ENCODE results near the gene SLC10A3. TPM values are rescaled to one million over a fixed set of nuclear protein-coding genes. Genes with fewer than 3 reads are reported as not detected.

The SLC10A3 gene
- total and polyA plus RNA-seq, 2 donors (not counting 1 experiment from before 2014, with no cell fraction given), result 17.9 to 36.9 TPM

- Mint-ChIP-seq H3K27ac (peak overlapping the region; percentile 73), H3K4me1 (peaks cover 14% of the 10 kb centered on the region), H3K9me3 (ENCODE audit: insufficient read depth) (no peaks in the 10 kb centered on the region), H3K27me3 (no peaks in the 10 kb centered on the region), H3K4me3 (peak overlapping the region; percentile 85)
- no peaks in the 10 kb centered on the region for H3K27me3 ChIP-seq (replicated peaks in 1 of 4; ENCODE audit: control extremely low read depth in 1 of 4, control insufficient read depth in 3 of 4, insufficient read depth in 4 of 4, low read length in 3 of 4)
- H3K4me3 ChIP-seq (ENCODE audit: control extremely low read depth in 1 of 5, extremely low read depth in 1 of 5, insufficient read depth in 1 of 5, low read depth in 2 of 5, low read length in 4 of 5), result peak overlapping the region in 4 of 5 experiments; percentile 51 to 69 (median 63)
- H2AFZ ChIP-seq (ENCODE audit: insufficient read depth, low read depth, low read length, poor library complexity, severe bottlenecking), result peak overlapping the region; percentile 38
- intact Hi-C loops (cut with micrococcal nuclease), result loop anchor here (5.0 kb wide), 3 partner anchors 33 to 58 kb away; partner anchors contain the start of genes FAM3A, SLC10A3 and TAFAZZIN
- H3K4me1 ChIP-seq (ENCODE audit: control insufficient read depth in 2 of 2, insufficient read depth in 2 of 2, low read length in 2 of 2), result peaks cover 6 to 18% of the 10 kb centered on the region in 2 donors
- peak overlapping the region; percentile 64 for H3K9ac ChIP-seq (ENCODE audit: low read length)
- CTCF ChIA-PET, result interaction anchor here (1.0 to 2.5 kb wide), 4 partner anchors 8 to 68 kb away, joined by 3 to 8 read pairs (median 3); partner anchors contain the start of gene SLC10A3
- ATAC-seq (ENCODE audit: low read depth) (peak; percentile 20), DNase-seq (peak; percentile 23)
- POLR2A ChIA-PET, result interaction anchor here (0.6 to 2.2 kb wide), 9 partner anchors 16 to 1518 kb away, joined by 3 to 7 read pairs (median 4); partner anchors contain the start of genes LAGE3, RPL10, TAFAZZIN and UBL4A
- no peaks in the 10 kb centered on the region for H4K20me1 ChIP-seq (ENCODE audit: control insufficient read depth, insufficient read depth, low read length, poor library complexity, severe bottlenecking)
- no peak overlapping the region for H3K27ac ChIP-seq (ENCODE audit: low read length in 2 of 2)
- peaks cover 0 to 5% of the 10 kb centered on the region in 2 experiments for H3K36me3 ChIP-seq (replicated peaks in 1 of 2; ENCODE audit: control extremely low read depth in 1 of 2, control insufficient read depth in 1 of 2, extremely low read depth in 1 of 2, insufficient read depth in 2 of 2, low read length in 1 of 2)
- H3K79me2 ChIP-seq (ENCODE audit: control insufficient read depth, insufficient read depth, low read length), result peaks cover 22% of the 10 kb centered on the region
- WGBS (ENCODE audit: insufficient coverage), result 56% methylated on average over 5 of the region's 15 CpGs
- peak overlapping the region; percentile 85 for H3K4me2 ChIP-seq (replicated peaks; ENCODE audit: low read depth, low read length, poor library complexity, severe bottlenecking)
- TF ChIP-seq CTCF (IDR thresholded peaks at IDR 0.05) (no peak), EZH2 (IDR thresholded peaks at IDR 0.05; ENCODE audit: borderline replicate concordance, insufficient read depth, low read depth, low read length, poor library complexity, severe bottlenecking) (no peak)
- H3K9me3 ChIP-seq (ENCODE audit: control extremely low read depth in 1 of 3, control insufficient read depth in 2 of 3, insufficient read depth in 1 of 3, low read length in 2 of 3), result no peaks in the 10 kb centered on the region
Observed at GRCh38 chrX:154458954-154459778, 31.3 kb downstream of the SLC10A3 start.

All from B cell (primary cell).